Frontal cortex (tissue), 4 donors: ENCODE results near the gene AP1AR. TPM values are rescaled to one million over a fixed set of nuclear protein-coding genes. Genes with fewer than 3 reads are reported as not detected.
"Not testable (repeated sequence)": the region's sequence is repeated elsewhere in the genome, so short reads cannot be mapped to it uniquely, and the experiment has no call there.

Experiments
- DNase-seq, 2 donors: peaks; one replicate each; pipeline ENCODE4 v3.0.0; 2012; ENCODE audit warnings: low spot score in 2 of 2
- FAIRE-seq: peaks from 2 replicates; lab custom pipeline; 2012; peaks lifted over from hg19 to GRCh38; lab: Jason Lieb, UNC
- total RNA-seq: library from RNA; depleted of rRNA; stranded (reverse); fragments of >200 nt; gene quantifications from one replicate; pipeline ENCODE4 v1.2.3, GENCODE V29; 2014
- donor health status: control.
- donor health status: control.
- donor health status: control.

AP1AR gene, protein sequence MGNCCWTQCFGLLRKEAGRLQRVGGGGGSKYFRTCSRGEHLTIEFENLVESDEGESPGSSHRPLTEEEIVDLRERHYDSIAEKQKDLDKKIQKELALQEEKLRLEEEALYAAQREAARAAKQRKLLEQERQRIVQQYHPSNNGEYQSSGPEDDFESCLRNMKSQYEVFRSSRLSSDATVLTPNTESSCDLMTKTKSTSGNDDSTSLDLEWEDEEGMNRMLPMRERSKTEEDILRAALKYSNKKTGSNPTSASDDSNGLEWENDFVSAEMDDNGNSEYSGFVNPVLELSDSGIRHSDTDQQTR
- 119 TPM for total RNA-seq

DNA sequence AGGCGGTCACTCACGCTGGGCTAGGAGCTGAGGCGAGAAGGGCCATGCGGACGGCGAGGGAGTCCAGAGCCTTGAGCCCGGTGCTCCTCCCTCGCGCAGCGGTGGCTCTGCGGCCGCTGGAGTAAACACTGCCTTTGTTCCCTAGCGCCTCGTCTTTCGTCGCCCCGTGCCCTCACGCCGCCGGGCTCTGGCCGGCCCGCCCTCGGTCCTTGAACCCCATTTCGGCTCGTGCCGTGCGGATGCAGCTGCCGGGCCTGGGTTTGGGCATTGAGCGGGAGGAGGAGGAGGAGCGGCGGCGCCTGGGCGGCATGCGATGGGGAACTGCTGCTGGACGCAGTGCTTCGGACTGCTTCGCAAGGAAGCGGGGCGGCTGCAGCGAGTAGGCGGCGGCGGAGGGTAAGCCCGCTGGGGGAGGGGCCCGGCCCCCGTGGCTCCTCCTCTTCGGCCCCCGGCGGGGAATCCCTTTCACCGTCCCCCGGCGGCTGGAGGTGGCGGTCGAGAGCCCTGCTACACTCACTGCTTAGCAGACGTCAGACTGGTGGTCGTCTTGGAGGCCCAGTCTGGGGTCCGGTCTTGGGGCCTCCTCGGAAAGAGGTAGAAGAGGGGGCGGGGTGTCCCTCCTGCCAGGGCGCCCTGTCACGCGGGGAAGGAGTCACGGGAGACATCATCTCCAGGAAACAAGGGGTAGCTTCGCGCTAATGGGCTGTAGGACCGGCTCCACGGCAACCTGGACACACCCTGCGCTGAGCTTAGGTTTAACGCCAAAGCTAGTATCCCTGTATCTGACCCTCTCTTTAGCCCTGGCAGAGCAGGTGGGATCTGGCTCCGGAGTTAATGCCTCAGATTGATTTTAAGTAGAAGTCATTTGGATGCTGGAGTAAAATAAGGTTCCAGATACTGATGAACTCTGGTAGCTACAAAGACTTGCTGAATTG is at the start of gene AP1AR:
AP1AR (plus strand) TSS at position 9 of the 935 bp plus-strand sequence; CDS start at position 314, 305 bp downstream.
- FAIRE-seq (no peak), DNase-seq (peak; percentile 69 to 70)

DNA sequence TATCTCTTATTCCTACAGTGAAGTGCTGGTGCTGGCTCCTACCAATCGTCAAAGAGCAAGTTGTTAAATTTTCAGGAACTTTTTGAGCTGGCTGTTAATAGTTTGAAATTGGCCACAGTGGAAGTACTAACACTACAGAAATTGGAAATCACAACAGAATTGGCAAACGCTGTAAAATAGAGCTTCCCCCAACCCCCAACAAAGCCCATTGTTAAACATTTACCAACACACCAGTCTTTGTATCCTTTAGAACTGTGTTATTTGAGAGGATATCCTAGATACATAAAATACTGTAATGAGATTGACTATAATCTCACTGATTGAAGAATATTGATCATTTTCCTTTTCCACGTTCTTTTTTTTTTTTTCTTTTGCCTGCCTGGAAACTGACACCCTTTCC is 49.0 kb upstream of the AP1AR start:
- DNase-seq (no peak), FAIRE-seq (no peak)

DNA sequence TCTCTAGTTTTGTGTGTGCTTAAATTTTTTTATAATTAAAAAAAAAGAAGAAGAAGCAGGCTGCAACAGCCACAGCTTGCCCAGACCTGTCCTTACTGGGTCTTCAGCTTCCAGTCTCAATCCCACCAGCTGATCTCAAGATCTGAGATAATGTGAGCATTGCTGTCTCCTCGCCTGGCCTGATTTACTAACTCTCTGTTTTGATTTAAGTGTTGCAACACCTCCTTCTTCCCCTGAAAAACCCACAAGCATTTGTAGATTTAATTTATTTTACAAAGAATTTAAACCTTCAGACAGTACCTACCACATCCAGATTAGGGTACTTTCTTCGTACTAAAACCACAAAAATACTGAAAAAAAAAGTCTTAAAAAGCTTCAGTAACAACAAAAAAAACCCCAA is 48.3 kb upstream of the AP1AR start:
- FAIRE-seq (no peak), DNase-seq (no peak)

DNA sequence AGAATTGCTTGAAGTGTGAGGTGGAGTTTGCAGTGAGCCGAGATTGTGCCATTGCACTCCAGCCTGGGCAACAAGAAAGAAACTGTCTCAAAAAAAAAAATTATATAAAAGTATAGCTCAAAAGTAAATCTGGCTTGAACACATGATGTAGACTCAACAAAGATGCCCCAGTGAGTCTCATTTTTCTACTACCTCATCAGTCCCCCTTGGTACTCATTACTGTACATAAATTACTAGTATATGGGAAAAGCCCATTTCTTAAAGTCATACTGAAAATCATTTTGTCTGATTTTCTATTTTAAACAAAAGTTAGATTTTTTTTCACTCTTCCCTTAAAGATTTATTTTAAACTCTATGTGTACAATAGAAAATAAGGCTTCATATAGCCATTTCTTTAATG is 47.1 kb upstream of the AP1AR start:
- DNase-seq (no peak), FAIRE-seq (peak; percentile 17)

DNA sequence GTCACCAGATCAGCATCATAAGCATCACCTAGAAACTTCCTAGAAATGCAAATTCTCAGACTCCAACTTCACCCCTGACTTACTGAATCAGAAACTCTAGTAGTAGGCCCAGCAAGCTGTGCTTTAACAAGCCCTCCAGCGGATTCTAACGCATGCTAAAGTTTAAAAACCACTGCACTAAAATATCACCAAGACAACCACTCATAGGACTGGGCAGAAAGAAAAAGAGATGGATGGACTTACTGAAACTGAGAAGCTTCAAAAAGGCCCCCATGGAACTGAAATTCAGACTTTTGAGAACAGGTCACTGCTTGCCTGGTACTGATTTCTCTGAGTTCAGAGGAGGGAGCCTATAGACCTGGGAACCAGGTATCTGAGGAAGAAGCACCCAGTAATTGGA is 46.3 kb upstream of the AP1AR start:
- no peak for FAIRE-seq
- no peak for DNase-seq

DNA sequence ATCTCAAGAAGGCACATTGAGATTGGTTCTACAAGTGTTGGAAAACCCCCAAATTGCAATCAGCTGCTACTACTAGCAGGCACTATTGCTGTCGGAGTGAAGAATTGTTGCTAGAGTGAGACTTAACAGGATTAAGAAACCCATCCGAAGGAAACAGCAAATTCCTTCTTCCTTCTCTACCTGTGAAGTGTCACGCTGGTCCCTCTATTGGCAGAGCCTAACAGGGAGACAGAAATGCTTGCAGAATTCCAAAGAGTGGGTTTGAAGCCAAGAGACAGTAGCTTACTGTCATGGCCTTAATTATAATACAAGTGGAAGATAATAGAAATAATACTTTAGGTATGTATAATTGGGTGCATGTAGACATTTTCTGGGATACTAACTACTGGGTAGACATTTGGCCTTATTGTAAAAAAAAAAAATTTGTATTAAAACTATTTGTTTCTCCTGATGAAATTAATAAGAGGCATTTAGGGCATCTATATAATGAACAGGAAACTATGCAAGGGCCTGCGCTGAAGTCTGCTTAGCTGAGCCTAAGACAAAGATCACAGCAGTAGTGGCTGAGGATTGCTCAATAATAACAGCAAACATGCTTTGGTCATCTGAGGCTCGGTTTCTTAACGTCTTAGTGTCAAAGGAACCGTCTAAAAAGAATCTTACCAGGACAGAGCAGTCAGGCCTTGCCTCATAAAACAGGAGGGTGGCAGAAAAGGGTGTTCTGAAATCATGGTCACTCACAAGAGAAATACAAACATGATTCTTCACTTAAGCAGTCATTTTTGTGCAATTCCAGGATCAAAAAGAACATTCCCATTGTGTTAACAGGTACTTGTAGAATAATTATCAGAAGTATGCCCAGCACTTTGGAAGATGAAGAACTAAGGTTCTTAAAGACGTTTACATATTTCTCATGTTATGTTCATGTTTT is 45.6 kb upstream of the AP1AR start:
- DNase-seq (no peak), FAIRE-seq (no peak)

DNA sequence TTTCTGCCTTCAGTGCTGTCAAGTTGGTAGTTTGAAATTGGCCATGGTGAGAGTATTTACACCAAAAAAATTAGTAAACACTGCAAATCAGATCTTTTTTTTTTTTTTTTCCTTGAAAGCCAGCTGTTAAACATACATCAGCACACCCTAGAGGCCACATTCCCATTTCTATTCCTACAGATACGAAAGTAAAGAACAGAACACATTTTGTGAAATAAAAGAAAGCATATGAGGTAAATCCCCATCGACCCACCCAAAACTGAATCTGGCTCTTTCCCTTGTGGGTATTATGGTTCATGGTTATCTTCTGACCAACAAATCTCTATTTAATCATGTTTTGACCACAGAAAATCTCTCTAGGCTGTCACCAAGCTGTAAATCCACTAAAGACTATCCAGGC is 41.8 kb upstream of the AP1AR start:
- FAIRE-seq (no peak), DNase-seq (no peak)

DNA sequence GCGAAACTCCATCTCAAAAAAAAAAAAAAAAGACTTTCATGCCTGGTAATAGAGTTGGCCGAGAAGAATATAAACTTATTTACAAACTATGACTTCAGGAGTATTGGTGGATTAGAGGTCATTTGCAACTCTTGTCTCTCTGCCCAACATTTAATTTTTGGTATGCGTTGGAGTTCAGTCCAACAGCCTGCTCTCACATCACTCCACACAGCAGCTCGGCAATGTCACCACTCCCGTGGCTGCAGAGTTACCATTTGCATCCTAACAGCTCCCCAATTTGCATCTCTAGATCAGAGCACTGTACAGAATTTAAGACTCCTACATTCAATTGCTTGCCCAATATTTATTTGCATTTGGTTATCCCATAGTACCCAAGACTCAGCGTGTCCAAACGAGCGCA is 40.9 kb upstream of the AP1AR start:
- FAIRE-seq, result no peak
- DNase-seq, result no peak

DNA sequence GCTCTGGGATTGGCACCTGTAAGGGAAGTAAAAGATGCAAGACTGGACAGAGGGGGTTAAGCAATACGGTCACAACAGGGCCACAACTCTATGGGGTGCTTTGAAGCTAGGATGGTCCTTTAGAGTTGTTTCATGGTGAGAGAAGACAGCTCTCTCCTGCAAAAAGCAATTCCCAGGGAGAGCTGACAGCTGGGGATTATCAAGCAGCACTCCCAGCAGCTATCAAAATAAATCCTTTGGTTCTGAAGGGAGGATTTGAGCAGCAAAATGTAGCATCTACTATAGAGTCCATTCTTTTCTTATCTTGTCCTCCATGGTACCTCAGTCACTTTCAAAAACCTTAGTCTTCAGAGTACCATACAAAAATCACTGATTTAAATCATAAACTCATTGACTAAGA is 35.1 kb upstream of the AP1AR start:
- FAIRE-seq, result no peak
- no peak for DNase-seq

DNA sequence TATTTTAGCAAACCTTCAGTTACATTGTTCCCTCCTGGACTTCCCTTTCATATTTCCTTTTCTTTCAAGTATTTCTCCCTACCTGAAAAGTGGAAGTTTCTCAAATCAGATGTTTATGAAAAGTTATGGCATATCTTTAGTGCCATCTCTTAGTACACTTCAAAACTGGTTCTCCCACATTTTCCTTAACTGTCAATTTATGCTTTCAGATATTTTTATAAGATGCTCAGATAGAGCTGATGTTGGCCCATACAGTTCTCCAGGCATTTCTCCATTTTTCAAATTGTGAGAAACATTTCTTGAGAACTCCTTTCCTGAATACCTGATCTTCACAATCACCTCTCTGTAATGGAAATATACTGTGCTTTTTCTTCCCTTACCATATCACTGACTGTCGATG is 32.5 kb upstream of the AP1AR start:
- no peak for FAIRE-seq
- no peak for DNase-seq

DNA sequence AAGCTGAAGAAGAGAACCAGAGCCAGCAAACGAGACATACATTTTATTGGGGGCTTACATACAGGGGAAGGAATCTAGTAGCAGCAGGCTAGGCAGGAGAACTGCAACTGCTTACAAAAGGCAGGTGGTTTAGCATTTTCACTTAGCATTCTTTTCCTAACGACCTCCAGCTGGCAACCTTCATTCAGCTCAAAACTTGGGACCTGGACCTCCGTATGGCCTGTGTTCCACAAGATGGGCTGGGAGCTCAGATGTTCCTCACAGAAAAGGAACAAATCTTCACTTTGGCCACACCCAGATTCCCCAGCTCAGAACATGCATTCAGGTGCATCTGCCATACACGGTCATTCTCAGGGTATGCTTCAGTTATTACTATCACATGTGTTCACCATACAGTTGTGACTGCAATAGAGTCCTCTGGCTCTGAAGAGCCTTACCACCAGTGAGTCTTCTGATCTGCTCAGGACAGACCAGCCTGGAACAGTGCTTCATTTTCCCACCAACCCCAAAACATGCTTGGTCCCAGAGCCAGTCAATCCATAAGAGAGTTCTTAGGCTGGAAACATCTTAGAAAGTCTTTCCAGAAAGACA is 29.6 kb upstream of the AP1AR start:
- FAIRE-seq, result no peak
- no peak for DNase-seq

DNA sequence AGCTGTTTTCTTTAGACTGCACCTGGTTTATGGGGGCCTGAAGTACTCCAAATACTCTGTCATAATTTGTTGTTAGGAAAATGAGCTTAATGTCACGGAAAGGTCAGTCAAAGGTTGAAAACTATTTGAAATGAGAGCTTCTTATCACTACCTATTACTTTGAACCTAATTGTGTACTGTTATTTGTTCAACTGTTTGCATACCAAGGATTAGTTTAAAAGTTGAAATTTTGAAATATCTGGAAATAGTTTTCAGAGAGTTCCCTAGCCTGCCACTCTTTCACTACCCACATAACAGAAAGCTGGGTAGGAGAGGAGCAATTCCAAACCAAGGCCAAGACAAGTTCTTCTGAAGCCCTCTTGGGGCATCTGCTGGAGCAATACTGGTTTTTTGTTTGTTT is 28.0 kb upstream of the AP1AR start:
- DNase-seq, result no peak
- no peak for FAIRE-seq

DNA sequence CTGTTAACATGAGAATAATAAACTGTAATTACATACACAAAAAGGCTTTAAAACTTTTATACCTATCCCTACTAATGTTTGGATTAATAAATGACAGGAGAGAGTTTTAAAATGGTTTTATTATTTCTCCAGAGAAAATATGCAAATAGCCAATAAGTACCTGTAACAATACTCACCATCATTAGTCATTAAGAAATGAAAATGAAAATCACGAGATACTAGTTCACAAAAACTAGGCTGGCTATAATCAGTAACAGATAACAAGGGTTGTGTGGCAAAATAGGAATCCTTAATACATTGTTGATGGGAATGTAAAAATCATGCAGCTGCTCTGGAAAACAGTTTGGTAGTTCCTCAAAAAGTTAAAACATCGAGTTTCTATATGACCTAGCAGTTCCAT is 25.2 kb upstream of the AP1AR start:
- DNase-seq (no peak), FAIRE-seq (no peak)

DNA sequence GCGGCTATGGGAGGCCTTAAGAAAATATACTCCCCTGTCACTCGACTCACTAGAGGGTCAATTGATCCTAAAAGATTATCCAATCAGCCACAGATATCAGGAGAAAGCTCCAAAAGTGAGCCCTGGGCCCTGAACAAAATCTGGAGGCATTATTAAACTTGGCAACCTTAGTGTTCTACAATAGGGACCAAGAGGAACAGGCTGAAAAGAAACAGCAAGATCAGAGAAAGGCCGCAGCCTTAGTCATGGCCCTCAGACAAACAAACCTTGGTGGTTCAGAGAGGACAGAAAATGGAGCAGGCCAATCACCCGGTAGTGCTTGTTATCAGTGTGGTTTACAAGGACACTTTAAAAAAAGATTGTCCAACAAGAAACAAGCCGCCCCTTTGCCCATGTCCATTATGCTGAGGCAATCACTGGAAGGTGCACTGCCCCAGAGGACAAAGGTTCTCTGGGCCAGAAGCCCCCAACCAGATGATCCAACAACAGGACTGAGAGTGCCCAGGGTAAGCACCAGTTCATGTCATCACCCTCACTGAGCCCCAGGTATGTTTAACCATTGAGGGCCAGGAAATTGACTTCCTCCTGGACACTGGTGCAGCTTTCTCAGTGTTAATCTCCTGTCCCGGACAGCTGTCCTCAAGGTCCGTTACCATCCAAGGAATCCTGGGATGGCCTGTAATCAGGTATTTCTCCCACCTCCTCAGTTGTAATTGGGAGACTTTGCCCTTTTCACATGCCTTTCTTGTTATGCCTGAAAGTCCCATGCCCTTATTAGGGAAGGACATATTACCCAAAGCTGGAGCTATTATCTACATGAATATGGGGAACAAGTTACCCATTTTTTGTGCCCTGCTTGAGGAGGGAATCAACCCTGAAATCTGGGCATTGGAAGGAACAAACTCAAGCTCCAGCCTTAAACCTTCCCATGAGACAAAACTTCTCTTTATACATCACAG is 23.2 kb upstream of the AP1AR start:
- not testable (repeated sequence) for FAIRE-seq, DNase-seq

DNA sequence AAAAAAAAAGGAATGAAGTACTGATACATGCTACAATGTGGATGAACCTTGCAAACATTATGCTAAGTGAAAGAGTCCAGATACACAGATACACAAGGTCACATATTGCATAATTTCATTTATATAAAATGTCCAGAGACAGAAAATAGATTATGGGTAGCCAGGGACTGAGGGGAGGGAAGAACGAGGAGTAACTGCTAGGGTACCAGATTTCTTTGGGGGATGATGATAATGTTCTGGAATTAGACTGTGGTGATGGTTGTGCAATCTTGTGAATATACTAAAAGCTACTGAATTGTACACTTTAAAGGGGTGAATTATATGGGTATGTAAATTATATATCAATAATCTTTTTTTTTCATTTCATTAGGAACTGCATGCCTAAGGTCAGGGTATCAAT is 20.8 kb upstream of the AP1AR start:
- DNase-seq (no peak), FAIRE-seq (no peak)

DNA sequence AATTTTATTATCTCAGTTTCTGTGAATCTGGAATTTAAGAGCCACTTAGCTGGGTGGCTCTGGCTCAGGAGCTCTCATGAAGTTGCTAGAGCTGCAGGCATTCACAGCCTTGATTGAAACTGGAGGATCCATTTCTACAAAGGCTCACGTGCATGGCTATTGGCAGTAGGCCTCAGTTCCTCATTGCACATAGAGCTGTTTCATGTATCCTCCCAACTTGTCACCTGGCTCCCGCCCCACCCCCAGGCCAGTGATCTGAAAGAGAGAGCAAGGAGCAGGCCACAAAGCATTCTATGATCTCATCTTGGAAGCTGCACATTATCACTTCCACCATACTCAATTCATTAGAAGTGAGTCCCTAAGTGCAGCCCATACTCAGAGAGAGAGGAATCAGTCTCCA is 18.5 kb upstream of the AP1AR start:
- DNase-seq (no peak), FAIRE-seq (no peak)

DNA sequence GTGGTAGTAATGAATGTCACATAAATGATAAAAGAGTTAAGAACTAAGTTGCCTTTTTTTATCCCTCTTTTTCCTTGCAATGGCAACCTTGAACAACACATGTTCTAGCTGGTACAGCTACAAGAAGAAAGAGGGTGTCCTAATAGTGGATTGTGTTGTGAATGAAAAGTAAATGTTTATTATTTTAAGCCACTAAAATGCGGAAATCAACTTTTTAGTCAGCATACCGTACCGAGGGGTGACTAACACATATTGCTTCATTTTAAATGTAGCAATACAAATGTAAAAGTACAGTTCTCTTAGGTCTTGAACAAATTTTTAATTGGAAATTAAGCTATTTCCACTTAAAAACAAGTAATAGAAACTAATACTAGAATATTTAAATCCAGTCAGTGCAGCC is 17.7 kb upstream of the AP1AR start:
- FAIRE-seq, result no peak
- no peak for DNase-seq

DNA sequence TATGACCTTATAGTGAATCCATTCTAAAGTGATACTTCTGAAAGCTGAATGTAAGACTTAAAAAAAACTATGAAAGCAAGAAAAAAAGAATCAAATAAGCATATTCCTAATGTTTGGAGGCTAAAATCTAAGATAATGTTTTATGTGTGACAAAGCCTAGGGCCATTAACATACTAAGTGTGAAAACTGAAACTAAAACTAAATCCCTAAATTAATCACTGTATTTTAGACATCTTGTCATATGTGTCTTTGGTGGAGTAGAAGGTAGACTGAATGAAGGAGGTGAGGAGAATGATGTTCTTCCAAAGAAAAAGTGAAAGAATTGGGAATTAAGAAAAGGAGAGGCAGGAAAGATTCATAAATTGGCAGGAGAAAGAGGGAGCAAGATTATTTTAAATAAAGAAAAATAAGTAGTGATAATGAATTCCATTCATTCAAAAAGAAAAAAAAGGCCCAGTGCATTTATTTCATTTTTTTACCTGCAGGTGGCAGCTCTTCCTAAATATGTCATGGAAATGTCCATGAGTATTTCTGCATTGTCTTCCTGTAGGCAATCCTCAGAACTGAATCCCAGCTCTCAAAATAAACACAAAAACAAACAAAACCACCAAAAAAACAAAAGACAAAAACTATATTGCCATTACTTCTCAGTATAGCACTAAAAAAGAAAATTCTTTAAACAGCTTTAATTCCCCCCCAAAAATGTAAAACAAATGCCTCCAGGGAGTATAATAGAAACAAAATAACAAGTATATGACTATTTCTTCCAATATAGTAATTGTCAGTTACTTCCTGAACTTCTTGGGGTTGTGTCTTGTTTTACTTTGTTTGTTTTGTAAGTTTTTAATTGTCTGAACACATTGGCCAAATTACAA is 17.0 kb upstream of the AP1AR start:
- FAIRE-seq, result no peak
- DNase-seq, result no peak
